ENCODE results near the gene SMAD3. TPM values are rescaled to one million over a fixed set of nuclear protein-coding genes. Genes with fewer than 3 reads are reported as not detected.
"Not testable (repeated sequence)": the region's sequence is repeated elsewhere in the genome, so short reads cannot be mapped to it uniquely, and the experiment has no call there.

The SMAD3 gene
- total RNA-seq, 1 donor: 36.7 TPM

DNA sequence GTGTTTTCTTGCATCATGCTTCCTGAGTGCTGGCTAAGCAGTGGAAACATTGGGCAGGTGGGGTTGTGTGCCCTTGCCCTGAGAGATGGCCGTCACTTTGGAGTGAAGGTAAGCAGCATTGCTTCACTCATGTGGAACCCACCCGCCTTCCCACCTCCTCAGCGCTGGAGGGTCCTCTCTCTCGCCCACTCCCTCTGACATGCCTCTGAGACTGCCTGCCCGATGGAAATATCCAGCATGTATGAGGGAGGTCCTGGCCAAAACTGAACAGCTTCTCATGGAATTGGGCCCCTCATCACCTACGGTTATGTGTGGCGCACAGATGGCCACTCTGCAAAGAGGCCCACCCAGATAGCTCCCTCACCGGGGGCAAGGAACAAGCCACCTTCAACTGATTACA is 48.6 kb downstream of the SMAD3 start:
- Histone ChIP-seq H3K4me3 (ENCODE audit: low read length) (no peak overlapping the region), H3K9me3 (ENCODE audit: low read depth, low read length) (peaks cover 5% of the 10 kb centered on the region), H3K4me1 (ENCODE audit: insufficient read depth, low read length) (peaks cover 70% of the 10 kb centered on the region), H3K27me3 (ENCODE audit: insufficient read depth, low read length) (no peaks in the 10 kb centered on the region)

DNA sequence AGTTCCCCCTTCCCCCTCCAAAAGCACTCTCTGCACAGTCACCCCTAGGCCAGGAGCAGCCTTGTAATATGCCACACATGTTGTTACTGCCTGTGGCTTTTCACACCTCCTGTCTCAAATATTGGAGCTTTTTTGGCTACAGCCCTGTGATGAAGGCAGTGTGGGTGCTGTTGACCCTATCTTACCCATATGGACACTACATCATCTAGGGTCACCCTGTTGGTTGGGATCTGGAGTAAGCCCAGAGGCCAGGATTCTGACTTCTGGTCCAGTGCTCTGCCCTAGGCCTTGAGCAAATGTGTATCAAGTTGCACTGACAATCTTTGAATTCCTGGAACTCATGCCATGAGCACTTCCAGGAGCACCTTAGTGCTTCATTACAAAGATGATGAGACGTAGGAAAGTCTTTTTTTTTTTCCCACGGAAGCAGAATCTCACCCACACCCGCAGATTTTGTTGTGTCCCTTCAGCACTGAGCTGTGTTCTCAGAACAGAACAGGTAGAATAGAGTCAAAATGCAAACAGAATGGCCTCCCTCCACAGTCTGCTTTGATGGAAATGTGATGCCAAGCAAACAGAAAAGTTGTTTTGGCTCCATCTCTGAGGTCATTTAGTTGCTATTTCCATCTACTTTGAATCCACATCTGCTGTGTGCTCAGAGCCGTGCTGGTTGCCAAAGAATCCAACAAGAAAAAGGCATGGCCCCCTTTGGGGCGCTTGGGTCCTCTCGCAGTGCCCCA is 49.6 kb downstream of the SMAD3 start:
- Histone ChIP-seq H3K4me1 (ENCODE audit: insufficient read depth, low read length) (peaks cover 70% of the 10 kb centered on the region), H3K27me3 (ENCODE audit: insufficient read depth, low read length) (no peaks in the 10 kb centered on the region), H3K9me3 (ENCODE audit: low read depth, low read length) (peaks cover 5% of the 10 kb centered on the region), H3K4me3 (ENCODE audit: low read length) (no peak overlapping the region)

DNA sequence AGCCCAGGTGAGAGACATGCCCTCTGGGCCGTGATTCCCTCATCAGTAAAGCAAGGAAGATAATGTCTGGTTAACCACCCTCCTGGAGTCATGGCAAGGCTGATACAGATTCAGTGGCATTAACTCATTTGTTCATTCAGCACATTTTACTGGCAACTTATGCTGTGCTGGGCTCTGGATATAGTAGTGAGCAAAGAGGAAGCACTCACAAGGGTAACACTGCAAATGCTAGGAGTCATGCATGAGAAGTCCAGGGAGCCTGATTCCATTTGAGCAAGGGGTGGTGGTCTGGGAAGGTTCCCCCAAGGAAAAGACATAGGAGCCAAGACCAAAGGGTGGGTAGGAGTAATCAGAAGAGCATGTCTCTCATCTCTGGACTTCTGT is 50.2 kb downstream of the SMAD3 start:
- Histone ChIP-seq H3K4me3 (ENCODE audit: low read length) (no peak overlapping the region), H3K4me1 (ENCODE audit: insufficient read depth, low read length) (peaks cover 70% of the 10 kb centered on the region), H3K9me3 (ENCODE audit: low read depth, low read length) (peaks cover 5% of the 10 kb centered on the region), H3K27me3 (ENCODE audit: insufficient read depth, low read length) (no peaks in the 10 kb centered on the region)

DNA sequence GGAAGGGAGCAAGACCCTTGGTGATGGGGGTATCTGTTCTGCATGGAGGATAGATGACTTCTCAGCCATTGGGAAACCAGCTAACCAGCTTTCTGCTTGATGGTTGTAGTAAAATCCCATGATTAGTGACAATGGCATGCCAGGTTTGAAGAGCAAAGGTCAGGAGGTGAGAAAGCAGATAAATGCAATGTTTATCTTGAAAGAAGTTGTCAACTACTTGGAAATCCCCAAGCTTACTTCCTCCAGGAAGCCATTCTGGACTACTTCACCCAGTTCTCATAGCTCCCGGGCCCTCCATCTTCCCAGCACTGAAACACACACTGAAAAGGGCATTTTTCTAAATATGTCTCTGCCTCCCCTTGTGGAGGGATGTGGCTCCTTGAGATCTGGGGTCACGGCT is 51.3 kb downstream of the SMAD3 start:
- Histone ChIP-seq H3K27me3 (ENCODE audit: insufficient read depth, low read length) (no peaks in the 10 kb centered on the region), H3K4me1 (ENCODE audit: insufficient read depth, low read length) (peaks cover 81% of the 10 kb centered on the region), H3K9me3 (ENCODE audit: low read depth, low read length) (no peaks in the 10 kb centered on the region), H3K4me3 (ENCODE audit: low read length) (no peak overlapping the region)

DNA sequence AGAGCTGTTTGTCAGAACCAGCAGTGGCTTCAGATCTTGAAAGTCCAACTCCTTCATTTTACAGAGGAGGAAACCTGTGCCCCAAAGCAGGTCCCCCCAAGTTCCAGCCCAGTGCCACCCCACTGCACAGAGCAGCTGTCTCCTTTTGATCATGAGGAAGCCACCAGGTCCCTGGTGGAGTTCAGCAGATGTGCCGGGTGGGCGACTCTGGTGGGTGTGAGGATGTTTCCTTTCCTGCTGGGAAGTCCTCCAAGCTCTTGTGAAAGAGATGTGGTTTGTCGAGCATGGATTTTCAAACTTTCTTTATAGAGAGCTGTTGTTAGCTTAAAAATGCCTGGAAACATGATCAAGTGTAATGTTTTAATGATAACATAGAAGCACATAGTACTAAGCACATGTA is 52.0 kb downstream of the SMAD3 start:
- Histone ChIP-seq H3K27me3 (ENCODE audit: insufficient read depth, low read length) (no peaks in the 10 kb centered on the region), H3K4me1 (ENCODE audit: insufficient read depth, low read length) (peaks cover 87% of the 10 kb centered on the region), H3K9me3 (ENCODE audit: low read depth, low read length) (no peaks in the 10 kb centered on the region), H3K4me3 (ENCODE audit: low read length) (no peak overlapping the region)

DNA sequence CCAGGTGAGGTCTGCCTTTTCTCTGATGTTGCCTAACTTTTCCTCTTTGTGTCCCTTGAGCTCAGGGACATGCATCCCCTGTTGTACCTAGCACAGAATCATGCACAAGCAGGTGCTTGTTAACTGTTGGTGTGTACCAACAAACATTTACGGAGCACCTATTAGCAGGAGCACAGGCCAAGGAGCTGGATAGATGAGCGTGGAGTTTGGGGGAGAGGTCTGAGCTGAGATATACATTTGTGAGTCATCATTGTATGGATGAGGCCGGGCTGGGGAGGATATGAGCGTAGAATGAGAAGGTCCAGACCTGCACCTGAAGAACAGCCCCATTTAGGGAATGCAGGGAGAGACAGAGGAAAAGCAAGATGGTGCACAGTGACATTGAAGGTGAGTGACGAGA is 53.4 kb downstream of the SMAD3 start:
- Histone ChIP-seq H3K4me3 (ENCODE audit: low read length) (no peak overlapping the region), H3K4me1 (ENCODE audit: insufficient read depth, low read length) (peaks cover 96% of the 10 kb centered on the region), H3K27me3 (ENCODE audit: insufficient read depth, low read length) (no peaks in the 10 kb centered on the region), H3K9me3 (ENCODE audit: low read depth, low read length) (no peaks in the 10 kb centered on the region)

DNA sequence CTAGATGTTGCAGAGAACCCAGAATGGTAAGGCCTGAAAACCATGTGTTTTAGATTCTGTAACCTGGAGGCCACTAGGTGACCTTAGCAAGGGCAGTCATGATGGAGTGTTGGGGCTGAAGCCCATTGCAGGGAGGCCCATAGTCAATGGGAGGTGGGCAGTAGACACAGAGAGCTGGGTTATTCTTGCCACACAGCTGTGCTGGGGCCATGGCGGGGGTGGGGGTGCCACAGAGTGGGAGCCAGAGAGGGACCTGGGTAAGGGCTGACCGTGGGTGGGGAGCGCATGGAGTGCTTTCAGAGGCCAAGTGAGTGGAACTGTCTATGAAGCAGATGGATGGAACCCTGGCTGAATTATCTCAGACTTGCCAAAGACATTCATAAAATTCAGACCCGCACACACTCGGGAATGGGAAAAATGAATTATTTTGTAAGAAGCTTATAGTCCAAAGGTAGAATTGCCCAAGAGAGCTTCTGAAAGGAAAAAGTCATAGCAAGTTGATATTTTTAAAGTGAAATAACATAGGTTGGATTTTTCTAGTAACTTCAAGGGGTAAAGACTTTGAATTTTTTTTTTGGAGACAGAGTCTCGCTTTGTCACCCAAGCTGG is 53.9 kb downstream of the SMAD3 start:
- Histone ChIP-seq H3K4me3 (ENCODE audit: low read length) (no peak overlapping the region), H3K9me3 (ENCODE audit: low read depth, low read length) (no peaks in the 10 kb centered on the region), H3K27me3 (ENCODE audit: insufficient read depth, low read length) (no peaks in the 10 kb centered on the region), H3K4me1 (ENCODE audit: insufficient read depth, low read length) (peaks cover 95% of the 10 kb centered on the region)

DNA sequence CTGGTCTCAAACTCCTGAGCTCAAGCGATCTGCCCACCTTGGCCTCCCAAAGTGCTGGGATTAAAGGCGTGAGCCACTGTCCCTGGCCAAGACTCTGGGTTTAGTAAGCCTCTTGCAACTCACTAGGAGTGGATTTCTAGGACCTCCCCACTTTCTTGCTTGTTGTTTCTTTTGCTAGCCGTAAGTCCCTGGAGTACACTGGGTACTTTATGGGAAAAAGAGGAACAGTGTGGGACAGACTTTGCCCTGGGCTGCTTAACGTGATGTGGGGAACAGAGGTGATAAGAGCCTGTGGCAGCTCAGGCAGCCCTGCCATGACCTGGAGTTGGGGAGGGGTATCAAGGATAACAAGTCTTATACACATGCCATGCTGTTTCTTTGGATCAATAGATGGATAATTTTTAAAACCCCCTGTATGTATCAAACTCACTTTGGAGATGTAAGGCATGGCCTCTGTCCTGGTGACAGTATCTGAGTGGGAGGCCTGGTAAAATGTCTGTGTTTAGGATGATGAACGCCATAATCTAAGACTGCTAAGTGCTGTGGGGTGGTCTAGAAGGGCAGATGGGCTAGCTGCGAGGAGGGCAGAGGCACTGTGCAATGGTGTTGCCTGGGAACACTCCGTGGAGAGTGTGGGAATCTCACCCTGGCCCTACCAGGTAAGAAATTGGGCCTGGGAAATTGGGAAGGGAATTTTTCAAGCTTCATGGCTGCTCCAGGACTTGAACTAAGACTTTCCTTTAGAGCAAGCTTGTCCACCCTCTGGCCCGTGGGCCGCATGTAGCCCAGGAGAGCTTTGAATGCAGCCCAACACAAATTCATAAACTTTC is 54.8 kb downstream of the SMAD3 start:
- H3K4me1 ChIP-seq (ENCODE audit: insufficient read depth, low read length): peaks cover 86% of the 10 kb centered on the region
- no peaks in the 10 kb centered on the region for H3K9me3 ChIP-seq (ENCODE audit: low read depth, low read length)
- no peaks in the 10 kb centered on the region for H3K27me3 ChIP-seq (ENCODE audit: insufficient read depth, low read length)
- H3K4me3 ChIP-seq (ENCODE audit: low read length): no peak overlapping the region

DNA sequence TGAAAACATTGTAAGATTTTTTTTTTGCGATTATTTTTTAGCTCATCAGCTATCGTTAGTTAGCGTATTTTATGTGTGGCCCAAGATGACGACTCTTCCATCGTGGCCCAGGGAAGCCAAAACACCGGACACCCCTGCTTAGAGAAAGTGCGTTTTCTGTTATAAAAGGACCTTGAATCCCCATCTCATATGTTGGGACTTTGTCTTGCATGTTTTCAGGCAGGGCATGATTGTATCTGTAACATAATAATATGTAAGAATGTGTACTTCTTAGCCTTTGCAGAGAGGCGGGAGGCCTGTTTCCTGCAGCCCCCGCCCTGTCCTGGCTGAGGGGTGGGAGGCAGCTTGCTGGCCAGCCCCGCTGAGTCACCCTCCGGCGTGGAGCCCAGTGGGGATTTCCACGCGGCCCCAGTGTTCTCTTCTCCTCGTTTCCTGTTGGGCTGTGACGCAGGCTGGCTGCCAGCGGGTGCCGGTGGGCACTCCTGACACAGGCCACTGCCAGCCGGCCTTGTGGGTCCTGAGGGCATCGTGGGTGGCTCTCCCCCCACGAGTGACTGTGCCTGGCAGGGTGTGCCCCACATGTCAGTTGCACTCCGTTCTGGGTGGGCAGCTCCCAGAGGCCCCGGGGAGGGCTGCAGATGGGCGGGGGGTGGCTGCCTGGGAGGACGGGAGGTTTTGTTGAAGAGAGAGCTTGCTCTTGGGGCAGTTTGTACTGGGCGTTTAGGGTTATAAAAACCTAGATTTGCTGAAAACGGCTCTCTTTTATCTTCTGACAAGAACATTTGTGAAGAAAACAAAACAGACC is 55.6 kb downstream of the SMAD3 start:
- Histone ChIP-seq H3K9me3 (ENCODE audit: low read depth, low read length) (no peaks in the 10 kb centered on the region), H3K4me1 (ENCODE audit: insufficient read depth, low read length) (peaks cover 80% of the 10 kb centered on the region), H3K27me3 (ENCODE audit: insufficient read depth, low read length) (no peaks in the 10 kb centered on the region), H3K4me3 (ENCODE audit: low read length) (no peak overlapping the region)

DNA sequence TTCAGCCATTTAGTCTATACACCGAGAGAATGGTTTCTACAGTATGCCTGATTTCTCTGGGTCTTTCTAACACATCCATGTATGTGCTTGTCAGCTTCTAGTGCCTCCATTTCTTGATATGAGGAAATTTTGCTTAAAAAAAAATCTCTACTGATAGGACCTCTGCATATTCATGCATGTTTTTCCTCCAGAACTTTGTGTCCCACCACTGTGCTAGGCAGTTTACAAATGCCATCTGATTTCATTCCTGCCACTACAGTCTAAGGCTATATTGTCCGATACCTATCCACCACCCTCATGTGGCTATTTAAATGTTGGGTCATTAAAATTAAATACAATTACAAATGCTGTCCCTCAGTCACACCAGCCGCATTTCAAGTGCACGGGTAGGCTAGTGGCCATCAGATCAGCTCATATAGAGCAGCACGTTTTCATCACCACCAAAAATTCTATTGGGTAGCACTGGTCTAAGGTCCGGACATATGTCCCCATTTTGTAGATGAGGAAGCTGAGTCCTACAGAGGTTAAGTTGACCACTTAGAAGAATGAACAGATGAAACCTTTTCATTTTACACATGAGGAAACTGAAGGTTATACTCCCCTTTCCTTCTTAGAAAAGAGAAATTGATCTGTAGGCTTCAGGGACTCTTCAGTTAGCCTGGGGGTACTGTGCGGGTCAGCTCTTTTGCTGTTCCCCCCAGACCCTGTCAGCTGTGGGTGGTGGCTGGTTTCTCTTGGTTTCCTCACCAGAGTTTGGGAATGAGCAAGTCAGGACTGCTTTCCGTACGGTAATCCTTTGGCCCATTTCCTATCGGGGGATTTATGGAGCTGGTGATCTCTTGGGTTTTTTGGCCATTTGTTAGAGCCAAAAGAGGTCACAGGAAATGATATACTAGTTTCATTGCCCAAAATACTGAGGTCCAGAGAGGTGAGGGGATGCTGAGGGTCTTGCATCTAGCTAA is 56.5 kb downstream of the SMAD3 start:
- Histone ChIP-seq H3K4me1 (ENCODE audit: insufficient read depth, low read length) (peaks cover 80% of the 10 kb centered on the region), H3K27me3 (ENCODE audit: insufficient read depth, low read length) (no peaks in the 10 kb centered on the region), H3K9me3 (ENCODE audit: low read depth, low read length) (no peaks in the 10 kb centered on the region), H3K4me3 (ENCODE audit: low read length) (no peak overlapping the region)

DNA sequence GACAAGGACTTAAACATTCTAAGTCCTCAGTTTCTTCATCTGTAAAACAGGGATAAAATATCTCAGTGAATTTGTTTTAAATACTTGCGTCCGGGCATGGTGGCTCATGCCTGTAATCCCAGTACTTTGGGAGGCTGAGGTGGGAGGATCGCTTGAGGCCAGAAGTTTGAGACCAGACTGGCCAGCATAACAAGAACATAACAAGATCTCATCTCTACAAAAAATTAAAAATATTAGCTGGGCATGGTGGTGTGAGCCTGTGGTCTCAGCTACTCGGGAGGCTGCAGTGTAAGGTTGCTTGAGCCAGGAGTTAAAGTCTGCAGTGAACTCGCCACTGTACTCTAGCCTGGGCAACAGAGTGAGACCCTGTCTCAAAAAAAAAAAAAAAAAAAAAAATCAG is 57.4 kb downstream of the SMAD3 start:
- H3K4me1 ChIP-seq (ENCODE audit: insufficient read depth, low read length): peaks cover 80% of the 10 kb centered on the region
- not testable (repeated sequence) for H3K27me3 ChIP-seq (ENCODE audit: insufficient read depth, low read length); H3K4me3 ChIP-seq (ENCODE audit: low read length); H3K9me3 ChIP-seq (ENCODE audit: low read depth, low read length)

DNA sequence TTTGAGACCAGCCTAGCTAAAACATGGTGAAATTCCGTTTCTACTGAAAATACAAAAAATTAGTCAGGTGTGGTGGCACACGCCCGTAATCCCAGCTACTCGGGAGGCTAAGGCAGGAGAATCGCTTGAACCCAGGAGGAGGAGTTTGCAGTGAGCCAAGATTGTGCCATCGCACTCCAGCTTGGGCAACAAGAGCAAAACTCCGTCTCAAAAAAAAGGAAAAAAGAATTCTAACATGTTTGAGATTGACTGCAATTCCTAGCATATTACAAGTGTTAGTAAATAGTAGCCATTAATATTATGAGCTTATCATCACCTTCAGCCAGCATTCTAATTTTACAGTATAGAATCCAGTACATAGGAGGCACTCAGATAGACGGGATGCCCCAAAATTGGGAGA is 57.9 kb downstream of the SMAD3 start:
- not testable (repeated sequence) for H3K4me3 ChIP-seq (ENCODE audit: low read length); H3K9me3 ChIP-seq (ENCODE audit: low read depth, low read length); H3K27me3 ChIP-seq (ENCODE audit: insufficient read depth, low read length)
- peaks cover 77% of the 10 kb centered on the region for H3K4me1 ChIP-seq (ENCODE audit: insufficient read depth, low read length)

DNA sequence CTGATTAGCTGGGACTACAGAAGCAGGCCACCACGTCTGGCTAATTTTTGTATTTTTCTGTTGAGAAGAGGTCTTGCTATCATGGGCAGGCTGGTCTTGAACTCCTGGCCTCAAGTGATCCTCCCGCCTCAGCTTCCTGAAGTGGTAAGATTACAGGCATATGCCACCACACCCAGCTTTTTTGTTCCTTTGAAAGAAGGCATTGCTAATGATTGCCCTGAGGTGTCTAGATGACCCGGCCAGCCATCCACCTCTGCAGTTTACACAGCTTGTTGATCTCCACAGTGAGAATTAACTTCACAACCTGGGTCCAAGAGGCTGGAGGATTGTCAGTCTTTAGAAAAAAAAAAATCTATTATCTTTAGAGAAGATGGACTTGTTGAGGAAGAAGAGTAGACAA is 58.7 kb downstream of the SMAD3 start:
- Histone ChIP-seq H3K9me3 (ENCODE audit: low read depth, low read length) (no peaks in the 10 kb centered on the region), H3K27me3 (ENCODE audit: insufficient read depth, low read length) (no peaks in the 10 kb centered on the region), H3K4me1 (ENCODE audit: insufficient read depth, low read length) (peaks cover 74% of the 10 kb centered on the region), H3K4me3 (ENCODE audit: low read length) (no peak overlapping the region)

Measured in mononuclear cell (primary cell).